Stimulated activated CD8-positive, alpha-beta memory T cell treated with anti-CD3 and anti-CD28 coated beads, Interleukin-2, amount 100 ng/mL, for 1 hour (primary cell): Measurements from ENCODE around the gene RFPL2.
"Not testable (repeated sequence)": the region's sequence is repeated elsewhere in the genome, so short reads cannot be mapped to it uniquely, and the experiment has no call there.

Source experiments
- DNase-seq, 2 donors: peaks; one replicate each; pipeline ENCODE4 v3.0.0-alpha.2; 2020; ENCODE audit warnings: low read depth in 2 of 2

The RFPL2 gene

GRCh38 chr22:32164075-32164860, 40.6 kb downstream of the RFPL2 start:
- no peak for DNase-seq

- not testable (repeated sequence) for DNase-seq
Observed at GRCh38 chr22:32160411-32160810, 44.5 kb downstream of the RFPL2 start.

DNA sequence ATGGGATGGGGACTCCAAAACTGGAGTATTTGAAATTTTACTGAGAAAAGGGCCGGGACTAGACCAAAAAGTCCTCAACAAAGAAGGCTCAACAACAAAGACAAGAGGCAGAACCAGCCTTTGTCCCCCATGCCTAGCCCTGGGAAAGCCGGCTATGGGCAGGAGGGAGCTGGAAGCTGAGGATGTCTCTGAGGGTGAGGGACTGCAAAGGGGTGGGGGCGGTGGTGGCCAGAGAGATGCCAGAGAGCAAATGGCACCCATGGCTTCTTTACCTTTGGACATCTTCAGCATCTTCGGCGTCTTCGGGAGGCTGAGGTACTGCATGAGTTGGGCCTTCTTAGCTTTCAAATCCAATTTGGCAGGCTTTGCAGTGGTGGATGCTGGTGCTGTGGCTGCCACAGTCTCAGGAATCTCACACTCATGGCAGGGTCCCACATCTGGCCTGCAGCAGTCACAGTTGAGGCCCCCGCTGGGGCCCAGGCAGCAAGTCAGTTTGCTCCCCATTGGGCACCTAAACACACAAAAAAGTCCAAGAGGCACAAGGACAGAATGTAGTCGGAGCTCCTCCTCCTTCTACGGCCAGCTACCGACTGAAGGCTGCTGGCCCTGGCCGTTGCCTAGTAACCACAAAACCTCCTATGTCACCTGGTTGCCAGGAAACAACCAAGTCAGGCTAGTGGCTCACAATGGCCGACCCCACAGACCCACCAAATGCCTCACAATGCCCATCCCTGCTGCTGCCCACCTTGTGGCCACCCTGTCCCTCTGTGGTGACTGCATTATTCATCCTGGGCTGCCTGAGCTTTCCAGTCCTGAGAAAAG, 46.0 kb downstream of the RFPL2 start, which contains the start of gene C22orf42:
Gene C22orf42 (minus strand): TSS at position 592 of the 822 bp plus-strand sequence. CDS start 88 bp downstream, at position 504.
- no peak for DNase-seq

- not testable (repeated sequence) for DNase-seq
Observed at GRCh38 chr22:32157632-32158031, 47.2 kb downstream of the RFPL2 start.

- not testable (repeated sequence) for DNase-seq
Observed at GRCh38 chr22:32154727-32155126, 50.1 kb downstream of the RFPL2 start.

DNA sequence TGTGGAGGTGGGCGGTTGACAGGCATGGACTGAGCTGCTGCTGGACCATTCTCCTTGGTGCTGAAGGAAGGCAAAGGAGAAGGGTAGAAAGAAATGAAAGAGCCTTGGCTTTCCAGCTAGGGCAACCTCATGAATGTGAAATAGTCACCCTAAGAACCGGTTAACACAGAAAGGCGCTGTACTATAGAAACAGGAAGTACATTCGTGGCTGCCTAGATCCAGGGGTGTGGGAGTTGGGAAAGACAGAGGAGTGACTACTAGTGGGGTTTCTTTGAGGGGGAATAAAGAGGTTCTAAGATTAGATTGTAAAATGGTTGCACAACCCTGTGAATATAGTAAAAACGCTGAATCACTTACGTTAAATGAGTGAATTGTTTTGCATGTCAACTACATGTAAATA, 53.2 kb downstream of the RFPL2 start:
- DNase-seq = not testable (repeated sequence)

GRCh38 chr22:32150647-32151046, 54.2 kb downstream of the RFPL2 start:
- DNase-seq = not testable (repeated sequence)

DNA sequence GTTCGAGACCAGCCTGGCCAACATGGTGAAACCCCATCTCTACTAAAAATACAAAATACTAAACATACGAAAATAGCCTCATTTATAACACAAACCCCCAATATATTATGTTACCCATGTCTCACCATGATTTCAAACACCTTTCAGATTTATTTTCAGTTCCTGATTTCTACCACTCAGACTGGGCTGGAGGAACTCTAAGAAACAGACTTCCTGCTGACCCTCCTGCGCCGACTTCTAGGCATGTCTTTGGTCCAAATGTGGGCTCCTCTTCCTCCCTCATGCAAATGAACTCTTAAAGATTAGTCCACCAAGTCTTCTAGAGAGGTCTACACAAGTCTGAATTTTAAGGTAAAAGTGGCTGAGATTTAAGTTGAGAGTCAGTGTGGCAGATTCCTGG, 56.5 kb downstream of the RFPL2 start:
- DNase-seq = not testable (repeated sequence)

DNA sequence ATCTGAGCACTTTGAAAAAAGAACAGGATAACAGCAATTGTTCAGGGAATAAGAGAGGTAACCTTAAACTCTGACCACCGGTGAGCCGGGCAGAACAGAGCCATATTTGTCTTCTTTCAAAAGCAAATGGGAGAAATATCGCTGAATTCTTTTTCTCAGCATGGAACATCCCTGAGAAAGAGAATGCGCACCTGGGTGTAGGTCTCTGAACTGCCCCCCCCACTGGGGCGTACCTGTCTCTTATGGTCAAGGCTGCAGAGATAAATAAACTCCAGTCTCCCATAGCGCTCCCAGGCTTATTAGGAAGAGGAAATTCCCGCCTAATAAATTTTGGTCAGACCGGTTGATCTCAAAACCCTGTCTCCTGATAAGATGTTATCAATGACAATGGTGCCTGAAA, 57.7 kb downstream of the RFPL2 start:
- DNase-seq = not testable (repeated sequence)

DNA sequence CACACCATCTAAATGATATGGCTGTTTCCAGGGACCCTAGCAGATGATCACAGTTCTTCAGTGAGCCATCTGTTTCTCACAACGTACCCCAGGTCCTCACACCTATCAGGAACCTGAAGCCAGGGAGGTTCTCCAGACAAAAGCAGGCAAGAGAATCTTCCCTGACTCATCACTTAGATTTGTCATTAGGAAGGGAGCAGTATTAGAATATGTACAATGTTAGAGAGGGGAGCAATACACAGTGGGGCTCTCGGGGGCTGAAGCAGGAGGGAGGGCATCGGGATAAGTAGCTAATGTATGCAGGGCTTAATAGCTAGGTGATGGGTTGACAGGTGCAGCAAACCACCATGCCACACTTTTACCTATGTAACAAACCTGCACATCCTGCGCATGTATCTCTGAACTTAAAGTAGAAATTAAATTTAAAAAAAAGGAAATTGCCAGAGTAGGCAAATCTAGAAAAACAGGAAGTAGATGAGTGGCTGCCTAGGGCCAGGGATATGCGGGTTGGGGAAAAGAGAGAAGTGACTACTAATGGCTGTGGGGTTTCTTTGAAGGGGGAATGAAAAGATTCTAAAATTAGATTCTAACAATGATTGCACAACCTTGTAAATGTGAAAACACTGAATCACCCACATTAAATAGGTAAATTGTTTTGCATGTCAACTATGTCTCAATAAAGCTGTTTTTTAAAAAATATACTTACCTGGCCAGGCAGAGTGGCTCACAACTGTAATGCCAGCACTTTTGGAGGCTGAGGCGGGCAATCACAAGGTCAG, 60.2 kb downstream of the RFPL2 start:
- DNase-seq = no peak

DNA sequence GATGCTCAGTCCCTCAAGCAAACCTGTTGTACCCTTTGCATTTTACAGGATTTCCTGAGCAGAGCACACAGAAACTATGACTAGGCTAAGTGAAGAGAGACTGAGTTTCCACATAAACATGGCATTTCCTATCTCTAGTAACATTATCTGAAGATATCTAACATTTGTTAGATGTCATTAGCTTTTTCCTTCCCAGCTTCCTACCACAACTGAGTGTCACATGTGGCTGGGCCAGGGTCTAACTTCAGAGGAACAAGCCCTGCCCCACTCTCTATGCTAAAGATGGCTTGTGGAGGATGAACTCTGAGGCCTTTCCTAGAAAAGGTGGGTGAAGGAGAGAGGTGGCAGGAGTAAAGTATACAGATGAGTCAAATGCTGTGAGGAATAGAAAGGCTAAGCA, 62.3 kb downstream of the RFPL2 start:
- no peak for DNase-seq

DNA sequence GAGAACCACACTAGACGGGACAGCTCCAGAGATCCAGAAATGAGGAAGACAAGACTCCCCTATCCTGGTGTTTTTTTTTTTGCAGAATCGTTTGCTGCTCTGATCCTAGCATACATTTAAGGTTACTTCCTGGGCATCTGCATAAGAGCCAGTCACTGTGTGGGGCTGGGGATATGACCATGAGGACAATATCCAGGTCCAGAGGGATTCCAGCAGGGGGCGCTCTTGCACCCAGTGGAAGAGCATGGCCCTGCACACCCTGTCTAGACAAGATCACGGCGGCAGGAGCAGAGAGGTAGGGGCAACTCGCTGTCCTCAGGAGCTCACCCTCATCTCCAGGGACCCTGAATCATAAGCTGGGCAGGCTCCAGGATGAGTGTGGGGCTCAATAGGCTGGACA, 64.2 kb downstream of the RFPL2 start:
- DNase-seq = not testable (repeated sequence)
